SH-SY5Y (cell line): ENCODE measurements around the gene POU2F3.

ENCODE experiments used
- GATA2 ChIP-seq: IDR thresholded peaks from 2 replicates; pipeline ENCODE4 v1.6.1; 2011; ENCODE audit warnings: mild to moderate bottlenecking, low read depth, low read length
- GATA3 ChIP-seq: IDR thresholded peaks from 2 replicates; pipeline ENCODE4 v1.6.1; 2011; ENCODE audit warnings: low read depth, mild to moderate bottlenecking, low read length, moderate library complexity

The POU2F3 gene

DNA sequence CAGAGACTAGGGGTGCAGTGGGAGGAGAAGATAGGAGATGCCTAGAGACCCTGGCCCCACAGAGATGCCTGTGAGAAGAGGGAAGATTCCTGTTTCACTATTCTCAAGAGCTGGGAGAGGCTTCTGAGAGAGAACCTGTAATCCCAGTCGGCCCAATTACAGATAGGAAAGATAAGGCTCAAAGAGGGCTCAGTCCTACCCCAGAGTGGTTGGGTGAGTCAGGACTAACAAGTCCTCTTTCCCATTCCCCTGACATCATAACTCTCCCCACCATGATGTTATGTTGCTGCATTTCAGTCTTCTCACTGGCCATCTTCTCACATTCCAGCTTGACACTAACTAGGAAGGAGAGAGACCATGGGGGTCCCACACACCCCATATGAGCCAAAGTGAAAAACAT lies 114.1 kb downstream of the POU2F3 start:
- no peak for TF ChIP-seq GATA2
- no peak for TF ChIP-seq GATA3

DNA sequence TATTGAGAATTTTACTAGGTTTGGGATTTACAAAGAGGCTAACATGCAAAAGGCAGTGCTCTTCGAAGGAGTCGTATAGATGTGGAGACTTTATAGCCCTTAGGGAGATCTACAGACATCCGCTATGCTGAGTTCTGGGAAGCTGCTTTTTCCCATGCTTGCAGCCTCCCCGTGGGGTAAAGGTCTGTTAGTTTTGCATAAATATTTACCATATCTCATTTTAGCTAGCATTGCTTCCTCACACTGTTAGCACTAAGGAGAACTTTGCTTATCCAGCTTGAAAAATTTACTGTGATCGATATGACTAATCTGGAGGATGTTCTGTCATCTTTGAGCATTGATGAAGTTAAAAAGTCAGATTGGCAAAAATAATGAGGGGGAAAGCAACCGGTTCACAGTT lies 114.8 kb downstream of the POU2F3 start:
- TF ChIP-seq GATA2 (no peak), GATA3 (no peak)

DNA sequence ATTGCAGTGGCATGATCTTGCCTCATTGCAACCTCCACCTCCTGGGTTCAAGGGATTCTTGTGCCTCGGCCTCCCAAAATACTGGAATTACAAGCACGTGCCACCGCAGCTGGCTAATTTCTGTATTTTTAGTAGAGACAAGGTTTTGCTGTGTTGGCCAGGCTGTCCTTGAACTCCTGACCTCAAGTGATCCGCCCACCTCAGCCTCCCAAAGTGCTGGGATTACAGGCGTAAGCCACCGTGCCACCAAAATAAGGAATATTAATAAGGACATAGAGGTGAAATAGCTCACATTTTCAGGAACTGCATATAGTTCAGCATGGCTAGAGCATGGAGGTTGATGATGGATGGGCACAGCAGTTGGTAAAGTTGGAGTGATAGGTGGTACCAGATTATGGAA lies 117.7 kb downstream of the POU2F3 start:
- TF ChIP-seq GATA3, result no peak
- TF ChIP-seq GATA2, result no peak

DNA sequence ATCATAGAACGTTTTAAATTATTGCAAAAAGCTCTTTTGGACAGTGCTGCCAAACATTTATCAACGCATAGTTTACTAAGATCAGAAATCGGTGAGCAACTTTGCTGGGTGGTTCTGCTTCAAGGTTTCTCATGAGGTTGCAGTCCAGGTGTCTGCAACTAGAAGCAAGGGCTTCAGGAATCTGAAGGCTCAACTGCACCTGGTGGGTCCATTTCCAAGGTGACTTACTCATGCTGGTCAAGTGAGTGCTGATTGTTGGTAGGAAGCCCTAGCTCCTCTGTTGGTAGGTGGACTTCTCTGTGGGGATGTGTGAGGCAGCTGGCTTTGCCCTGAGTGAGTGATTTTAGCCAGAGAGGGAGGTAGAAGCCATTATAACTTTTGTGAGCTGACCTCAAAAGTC lies 118.8 kb downstream of the POU2F3 start:
- no peak for TF ChIP-seq GATA3
- no peak for TF ChIP-seq GATA2

DNA sequence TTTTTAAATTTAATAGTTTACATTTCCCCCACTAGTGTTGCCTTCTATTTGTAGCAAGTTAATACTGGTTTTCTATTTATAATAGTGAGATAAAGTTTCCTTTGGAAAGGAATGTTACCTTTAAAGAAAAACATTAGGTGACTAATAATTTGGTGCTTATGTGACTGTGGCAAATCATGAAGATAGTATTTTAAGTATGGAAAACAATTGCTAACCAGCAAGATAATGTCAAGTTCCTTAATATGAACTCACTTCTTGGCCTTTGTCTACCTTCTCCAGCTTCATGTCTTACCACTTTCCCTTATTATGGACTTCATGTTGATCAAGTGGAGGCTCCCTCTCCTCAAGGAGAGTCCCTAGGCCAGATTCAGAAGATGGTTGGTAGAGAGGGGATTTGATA lies 123.5 kb downstream of the POU2F3 start:
- TF ChIP-seq GATA2 (no peak), GATA3 (no peak)

DNA sequence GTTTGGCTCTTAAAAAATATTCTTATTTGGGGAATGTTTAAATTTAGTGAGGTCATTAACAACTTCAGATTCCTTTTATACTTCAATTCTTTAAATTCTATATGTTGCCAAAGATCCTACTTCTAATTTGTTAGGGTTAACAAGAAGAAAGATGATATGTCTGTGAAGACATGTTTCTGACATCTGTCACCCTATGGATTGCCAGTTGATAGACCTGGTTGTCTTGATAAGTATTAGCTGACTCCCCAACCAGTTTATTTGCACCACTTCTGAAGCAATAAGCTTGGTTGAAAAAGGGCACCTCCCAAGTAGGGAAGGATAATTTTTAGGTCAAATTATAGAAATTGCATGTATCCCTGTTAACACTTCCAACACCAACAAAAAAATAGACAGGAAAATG lies 125.6 kb downstream of the POU2F3 start:
- TF ChIP-seq GATA3 (no peak), GATA2 (no peak)
